GM19468 (cell line): ENCODE data around the gene VKORC1.
"Not testable (repeated sequence)": the region's sequence is repeated elsewhere in the genome, so short reads cannot be mapped to it uniquely, and the experiment has no call there.

Experiments used
- ATAC-seq: cut with Tn5 transposase; IDR thresholded peaks from one replicate; pipeline ENCODE4 v1.9.1; 2021; ENCODE audit warnings: mild to moderate bottlenecking, moderate library complexity, moderate number of reproducible peaks; ENCODE audit not compliant: unreplicated experiment; ENCODE audit errors: extremely low read depth

VKORC1 gene

GRCh38 chr16:31094424-31095120 lies at the start of gene VKORC1:
TSS of gene VKORC1 (minus strand) at chr16:31094797. CDS start at chr16:31094729, 68 bp downstream.
- ATAC-seq = peak; percentile 60

- ATAC-seq = no peak
Observed at GRCh38 chr16:31143694-31144148, 49.1 kb upstream of the VKORC1 start.

- ATAC-seq = no peak
Observed at GRCh38 chr16:31143011-31143693, 48.6 kb upstream of the VKORC1 start.

GRCh38 chr16:31142109-31143010 lies 47.8 kb upstream of the VKORC1 start:
- ATAC-seq = peak; percentile 89

GRCh38 chr16:31141489-31142108 lies 47.0 kb upstream of the VKORC1 start:
- no peak for ATAC-seq

GRCh38 chr16:31141071-31141469 lies 46.5 kb upstream of the VKORC1 start:
- ATAC-seq = not testable (repeated sequence)

- no peak for ATAC-seq
Observed at GRCh38 chr16:31138621-31139578, 44.3 kb upstream of the VKORC1 start.

GRCh38 chr16:31136822-31137499 lies 42.4 kb upstream of the VKORC1 start:
- ATAC-seq = not testable (repeated sequence)

- ATAC-seq = no peak
Observed at GRCh38 chr16:31136287-31136662, 41.7 kb upstream of the VKORC1 start.

GRCh38 chr16:31135535-31136286 lies 41.1 kb upstream of the VKORC1 start, which contains the start of gene PRSS8:
TSS of gene PRSS8 (minus strand) at chr16:31135727. CDS start at chr16:31135498, 229 bp downstream.
- ATAC-seq = no peak

- no peak for ATAC-seq
Observed at GRCh38 chr16:31134625-31135534, 40.3 kb upstream of the VKORC1 start.

- no peak for ATAC-seq
Observed at GRCh38 chr16:31134091-31134571, 39.5 kb upstream of the VKORC1 start.

GRCh38 chr16:31133046-31133501 lies 38.5 kb upstream of the VKORC1 start:
- ATAC-seq = no peak

GRCh38 chr16:31132303-31132979 lies 37.8 kb upstream of the VKORC1 start:
- no peak for ATAC-seq

GRCh38 chr16:31131841-31132271 lies 37.3 kb upstream of the VKORC1 start:
- no peak for ATAC-seq

GRCh38 chr16:31131416-31131815 lies 36.8 kb upstream of the VKORC1 start:
- no peak for ATAC-seq
